HEK293T (cell line): ENCODE measurements around the gene CLSTN1.
"Not testable (repeated sequence)": the region's sequence is repeated elsewhere in the genome, so short reads cannot be mapped to it uniquely, and the experiment has no call there.

Source experiments
- ARNT ChIP-seq: fragments of 450-650 bp; IDR thresholded peaks from 2 replicates; pipeline ENCODE4 v1.6.1; 2017; ENCODE audit warnings: mild to moderate bottlenecking
- BHLHE40 ChIP-seq: fragments of 450-650 bp; IDR thresholded peaks from 2 replicates; pipeline ENCODE4 v1.6.1; 2016; ENCODE audit warnings: mild to moderate bottlenecking, moderate library complexity, borderline replicate concordance
- ELF4 ChIP-seq: fragments of 450-650 bp; IDR thresholded peaks from 2 replicates; pipeline ENCODE4 v1.6.1; 2017; ENCODE audit warnings: antibody characterized with exemption
- FOXA1 ChIP-seq: fragments of 450-650 bp; IDR thresholded peaks from 2 replicates; pipeline ENCODE4 v1.6.1; 2016; ENCODE audit warnings: mild to moderate bottlenecking
- FOXK2 ChIP-seq: fragments of 450-650 bp; IDR thresholded peaks from 2 replicates; pipeline ENCODE4 v1.6.1; 2016; ENCODE audit warnings: mild to moderate bottlenecking
- LEF1 ChIP-seq: fragments of 450-650 bp; IDR thresholded peaks from 2 replicates; pipeline ENCODE4 v1.6.1; 2017; ENCODE audit warnings: mild to moderate bottlenecking, borderline replicate concordance
- NFRKB ChIP-seq: fragments of 450-650 bp; IDR thresholded peaks from 2 replicates; pipeline ENCODE4 v1.6.1; 2016; ENCODE audit warnings: mild to moderate bottlenecking, moderate library complexity
- SP1 ChIP-seq: fragments of 450-650 bp; IDR thresholded peaks from 2 replicates; pipeline ENCODE4 v1.6.1; 2017
- SUZ12 ChIP-seq: fragments of 450-650 bp; IDR thresholded peaks from 2 replicates; pipeline ENCODE4 v1.6.1; 2016; ENCODE audit warnings: mild to moderate bottlenecking
- TARDBP ChIP-seq: fragments of 450-650 bp; IDR thresholded peaks from 2 replicates; pipeline ENCODE4 v1.6.1; 2016
- ZNF384 ChIP-seq: fragments of 450-650 bp; IDR thresholded peaks from 2 replicates; pipeline ENCODE4 v1.6.1; 2016
- TF ChIP-seq, protein P1 (sequence below): fragments of 450-650 bp; IDR thresholded peaks from 2 replicates; pipeline ENCODE4 v1.6.1; 2016

- not testable (repeated sequence) for TF ChIP-seq SP1, SUZ12, NFRKB, ELF4, ARNT, BHLHE40, TARDBP, FOXA1, LEF1, FOXK2, ZNF384
- TF ChIP-seq, protein P1, sequence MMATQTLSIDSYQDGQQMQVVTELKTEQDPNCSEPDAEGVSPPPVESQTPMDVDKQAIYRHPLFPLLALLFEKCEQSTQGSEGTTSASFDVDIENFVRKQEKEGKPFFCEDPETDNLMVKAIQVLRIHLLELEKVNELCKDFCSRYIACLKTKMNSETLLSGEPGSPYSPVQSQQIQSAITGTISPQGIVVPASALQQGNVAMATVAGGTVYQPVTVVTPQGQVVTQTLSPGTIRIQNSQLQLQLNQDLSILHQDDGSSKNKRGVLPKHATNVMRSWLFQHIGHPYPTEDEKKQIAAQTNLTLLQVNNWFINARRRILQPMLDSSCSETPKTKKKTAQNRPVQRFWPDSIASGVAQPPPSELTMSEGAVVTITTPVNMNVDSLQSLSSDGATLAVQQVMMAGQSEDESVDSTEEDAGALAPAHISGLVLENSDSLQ, result not testable (repeated sequence)
Observed at GRCh38 chr1:9789700-9790099, 34.1 kb downstream of the CLSTN1 start.
